Measurements from ENCODE around the gene STAP2.

Gene STAP2

GRCh38 chr19:4370418-4371041 is 31.9 kb upstream of the STAP2 start:
- DNase-seq (ENCODE audit: low read depth) = no peak

- peak; percentile 48 for DNase-seq (ENCODE audit: low read depth)
Observed at GRCh38 chr19:4369888-4370260, 31.2 kb upstream of the STAP2 start.

GRCh38 chr19:4369109-4369887 is 30.7 kb upstream of the STAP2 start:
- DNase-seq (ENCODE audit: low read depth) = peak; percentile 62

GRCh38 chr19:4368128-4368820 is 29.6 kb upstream of the STAP2 start:
- no peak for DNase-seq (ENCODE audit: low read depth)

GRCh38 chr19:4367781-4368127 is 29.1 kb upstream of the STAP2 start:
- no peak for DNase-seq (ENCODE audit: low read depth)

- DNase-seq (ENCODE audit: low read depth) = no peak
Observed at GRCh38 chr19:4367336-4367723, 28.7 kb upstream of the STAP2 start.

GRCh38 chr19:4366666-4367335 is 28.2 kb upstream of the STAP2 start:
- DNase-seq (ENCODE audit: low read depth) = no peak

- no peak for DNase-seq (ENCODE audit: low read depth)
Observed at GRCh38 chr19:4365791-4366665, 27.4 kb upstream of the STAP2 start.

- no peak for DNase-seq (ENCODE audit: low read depth)
Observed at GRCh38 chr19:4365341-4365740, 26.7 kb upstream of the STAP2 start.

- DNase-seq (ENCODE audit: low read depth) = no peak
Observed at GRCh38 chr19:4363571-4364304, 25.1 kb upstream of the STAP2 start.

- no peak for DNase-seq (ENCODE audit: low read depth)
Observed at GRCh38 chr19:4362831-4363545, 24.4 kb upstream of the STAP2 start.

GRCh38 chr19:4362101-4362828 is 23.6 kb upstream of the STAP2 start:
- no peak for DNase-seq (ENCODE audit: low read depth)

- no peak for DNase-seq (ENCODE audit: low read depth)
Observed at GRCh38 chr19:4361152-4362046, 22.8 kb upstream of the STAP2 start.

GRCh38 chr19:4360641-4361151 is 22.1 kb upstream of the STAP2 start:
- DNase-seq (ENCODE audit: low read depth) = no peak

GRCh38 chr19:4360081-4360569 is 21.5 kb upstream of the STAP2 start:
- no peak for DNase-seq (ENCODE audit: low read depth)

GRCh38 chr19:4359627-4360000 is 21.0 kb upstream of the STAP2 start:
- no peak for DNase-seq (ENCODE audit: low read depth)

- DNase-seq (ENCODE audit: low read depth) = no peak
Observed at GRCh38 chr19:4358709-4359626, 20.3 kb upstream of the STAP2 start.

All from T-helper 22 cell (primary cell).